Measurements from ENCODE around the gene GARIN5B. TPM values are rescaled to one million over a fixed set of nuclear protein-coding genes. Genes with fewer than 3 reads are reported as not detected.

The GARIN5B gene
- total RNA-seq, 1 experiment from 2014 or later = 0.13 TPM

DNA sequence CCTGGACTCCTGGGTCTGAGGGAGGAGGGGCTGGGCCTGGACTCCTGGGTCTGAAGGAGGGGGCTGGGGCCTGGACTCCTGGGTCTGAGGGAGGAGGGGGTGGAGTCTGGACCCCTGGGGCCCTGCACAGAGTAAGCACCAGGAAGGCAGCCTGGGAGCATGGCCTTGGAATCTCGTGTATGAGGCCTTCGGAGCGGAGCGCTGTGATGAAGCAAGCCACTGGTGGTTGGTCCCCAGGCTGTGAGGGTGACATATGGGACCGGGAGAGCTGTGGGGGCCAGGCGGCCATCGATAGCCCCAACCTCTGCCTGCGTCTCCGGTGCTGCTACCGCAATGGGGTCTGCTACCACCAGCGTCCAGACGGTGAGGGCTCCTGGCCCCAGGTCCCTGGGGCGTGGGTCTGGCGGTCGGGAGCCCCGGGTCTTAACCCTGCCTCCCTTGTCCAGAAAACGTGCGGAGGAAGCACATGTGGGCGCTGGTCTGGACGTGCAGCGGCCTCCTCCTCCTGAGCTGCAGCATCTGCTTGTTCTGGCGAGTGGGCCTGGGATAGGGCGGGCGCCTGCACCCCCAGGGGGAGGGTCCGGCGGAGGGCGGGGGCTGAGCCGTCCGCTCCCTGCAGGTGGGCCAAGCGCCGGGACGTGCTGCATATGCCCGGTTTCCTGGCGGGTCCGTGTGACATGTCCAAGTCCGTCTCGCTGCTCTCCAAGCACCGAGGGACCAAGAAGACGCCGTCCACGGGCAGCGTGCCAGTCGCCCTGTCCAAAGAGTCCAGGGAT is 14.5 kb upstream of the GARIN5B start:
- Mint-ChIP-seq H3K36me3 (ENCODE audit: insufficient read depth in 1 of 3, low read depth in 3 of 3) (peaks cover 0 to 10% (median 2%) of the 10 kb centered on the region in 3 experiments; a peak in 4 of 7 replicates), H3K27me3 (ENCODE audit: low read depth) (peaks cover 69% of the 10 kb centered on the region), H3K4me3 (peak overlapping the region; percentile 61 to 70; a peak in 4 of 5 replicates), H3K9me3 (peaks cover 0 to 2% of the 10 kb centered on the region in 2 experiments; a peak in 1 of 5 replicates), H3K4me1 (peaks cover 33 to 47% of the 10 kb centered on the region in 2 experiments), H3K27ac (no peak overlapping the region)
- H4K8ac ChIP-seq (replicated peaks; ENCODE audit: insufficient read length, low read depth, low read length) = no peak overlapping the region
- no peak overlapping the region for H3K4ac ChIP-seq (ENCODE audit: low read depth, low read length)
- no peak overlapping the region for H3K9ac ChIP-seq (ENCODE audit: extremely low read depth, insufficient read length, low read length)
- H3K79me2 ChIP-seq (ENCODE audit: insufficient read depth, low read length) = no peaks in the 10 kb centered on the region
- H3K27ac ChIP-seq (ENCODE audit: insufficient read length, low read depth, low read length) = no peak overlapping the region
- H4K20me1 ChIP-seq (ENCODE audit: control insufficient read depth, insufficient read depth, insufficient read length) = no peaks in the 10 kb centered on the region
- TF ChIP-seq, protein P1, sequence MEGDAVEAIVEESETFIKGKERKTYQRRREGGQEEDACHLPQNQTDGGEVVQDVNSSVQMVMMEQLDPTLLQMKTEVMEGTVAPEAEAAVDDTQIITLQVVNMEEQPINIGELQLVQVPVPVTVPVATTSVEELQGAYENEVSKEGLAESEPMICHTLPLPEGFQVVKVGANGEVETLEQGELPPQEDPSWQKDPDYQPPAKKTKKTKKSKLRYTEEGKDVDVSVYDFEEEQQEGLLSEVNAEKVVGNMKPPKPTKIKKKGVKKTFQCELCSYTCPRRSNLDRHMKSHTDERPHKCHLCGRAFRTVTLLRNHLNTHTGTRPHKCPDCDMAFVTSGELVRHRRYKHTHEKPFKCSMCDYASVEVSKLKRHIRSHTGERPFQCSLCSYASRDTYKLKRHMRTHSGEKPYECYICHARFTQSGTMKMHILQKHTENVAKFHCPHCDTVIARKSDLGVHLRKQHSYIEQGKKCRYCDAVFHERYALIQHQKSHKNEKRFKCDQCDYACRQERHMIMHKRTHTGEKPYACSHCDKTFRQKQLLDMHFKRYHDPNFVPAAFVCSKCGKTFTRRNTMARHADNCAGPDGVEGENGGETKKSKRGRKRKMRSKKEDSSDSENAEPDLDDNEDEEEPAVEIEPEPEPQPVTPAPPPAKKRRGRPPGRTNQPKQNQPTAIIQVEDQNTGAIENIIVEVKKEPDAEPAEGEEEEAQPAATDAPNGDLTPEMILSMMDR (conservative IDR thresholded peaks at IDR 0.05) = no peak
- H3K23ac ChIP-seq (ENCODE audit: insufficient read length, low read depth, low read length) = no peak overlapping the region
- H4K5ac ChIP-seq (ENCODE audit: insufficient read length, low read depth, low read length) = no peak overlapping the region
- no peak overlapping the region for H2BK5ac ChIP-seq (ENCODE audit: insufficient read length, low read length)
- no peak overlapping the region for H3T11ph ChIP-seq (ENCODE audit: low read length)
- H2AK5ac ChIP-seq (ENCODE audit: insufficient read length, low read length) = no peak overlapping the region
- H3K79me1 ChIP-seq (ENCODE audit: insufficient read depth, low read depth, low read length, poor library complexity, severe bottlenecking) = no peaks in the 10 kb centered on the region
- DNase-seq = peak; percentile 68
- H2BK20ac ChIP-seq (ENCODE audit: low read depth, low read length, poor library complexity, severe bottlenecking) = no peak overlapping the region
- no peak overlapping the region for H4K91ac ChIP-seq (ENCODE audit: insufficient read length, low read depth, low read length)
- peaks cover 2% of the 10 kb centered on the region; the same call in 1 of the 2 replicates for H3K27me3 ChIP-seq (ENCODE audit: insufficient read depth, low read length)
- peaks cover 7% of the 10 kb centered on the region for H3K23me2 ChIP-seq (ENCODE audit: insufficient read length, low read depth, low read length, poor library complexity, severe bottlenecking)
- peak overlapping the region; percentile 58; the same call in 1 of the 2 replicates for H3K14ac ChIP-seq (ENCODE audit: insufficient read depth, low read length)
- no CpG with 5 or more reads among the region's 43 CpGs for WGBS (ENCODE audit: extremely low coverage, insufficient read length, low lambda C conversion rate)
- no peaks in the 10 kb centered on the region; the same call in 1 of the 2 replicates for H3K4me1 ChIP-seq (ENCODE audit: insufficient read depth, low read length)
- H3K18ac ChIP-seq (ENCODE audit: insufficient read length, low read depth, low read length) = peak overlapping the region; percentile 84
- peak overlapping the region; percentile 50 for H3K4me2 ChIP-seq (ENCODE audit: insufficient read depth, insufficient read length, low read length)
- H3K56ac ChIP-seq (ENCODE audit: insufficient read length, low read depth, low read length) = no peak overlapping the region
- no peak overlapping the region for H2BK120ac ChIP-seq (ENCODE audit: low read depth, low read length, poor library complexity, severe bottlenecking)
- no peak overlapping the region for H2BK12ac ChIP-seq (ENCODE audit: insufficient read length, low read depth, low read length)
- no peaks in the 10 kb centered on the region for H3K9me3 ChIP-seq (ENCODE audit: control insufficient read depth, low read depth, low read length)
- H2BK15ac ChIP-seq (ENCODE audit: low read depth, low read length) = no peak overlapping the region
- H2AFZ ChIP-seq (ENCODE audit: low read length) = no peak overlapping the region
